GM18520 (cell line): ENCODE measurements around the gene LIG1.
"Not testable (repeated sequence)": the region's sequence is repeated elsewhere in the genome, so short reads cannot be mapped to it uniquely, and the experiment has no call there.

Experiments used
- ATAC-seq: cut with Tn5 transposase; IDR thresholded peaks from one replicate; pipeline ENCODE4 v1.9.1; 2021; ENCODE audit not compliant: unreplicated experiment

The LIG1 gene

DNA sequence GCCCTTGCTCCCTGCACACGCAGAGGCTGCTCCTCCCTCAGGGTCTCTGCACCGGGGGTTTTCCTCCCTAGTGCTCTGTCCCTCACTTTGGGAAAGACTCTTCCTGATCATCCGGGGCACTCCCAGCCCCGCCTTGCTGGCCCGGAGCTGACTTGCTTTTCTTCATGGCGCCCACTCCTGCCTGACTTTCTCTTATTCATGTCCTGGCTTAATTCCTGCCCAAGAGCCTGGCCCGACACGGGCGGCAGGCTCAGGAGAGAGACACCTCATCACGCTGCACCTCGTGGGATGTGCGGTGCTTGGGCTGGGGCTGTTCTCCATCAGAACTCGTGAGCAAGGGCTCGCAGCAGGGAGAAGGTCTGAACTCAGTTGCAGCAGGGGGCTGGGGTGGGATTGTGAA is 47.7 kb downstream of the LIG1 start:
- ATAC-seq, result no peak

DNA sequence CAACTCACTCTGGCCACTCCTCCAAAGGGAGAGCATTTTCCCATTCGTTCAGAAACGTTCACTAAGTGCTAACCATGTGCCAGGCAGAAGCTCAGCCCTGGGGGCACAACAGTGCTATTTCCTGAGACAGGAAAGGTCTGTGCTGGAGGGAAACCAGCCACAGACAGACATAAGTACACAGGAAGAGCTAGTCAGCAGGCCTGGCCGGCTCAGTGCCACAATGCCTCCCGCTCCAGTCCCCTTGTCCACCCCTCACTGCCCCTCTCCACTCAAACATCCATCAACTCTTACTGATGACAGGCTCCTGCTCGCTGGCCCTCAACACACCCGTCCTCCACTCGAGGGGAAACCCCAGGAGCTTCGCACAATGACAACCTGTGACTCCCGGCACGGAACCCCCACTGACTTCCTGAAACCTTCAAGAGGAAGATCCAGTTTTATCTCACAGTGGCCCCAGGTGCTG is 48.2 kb downstream of the LIG1 start:
- ATAC-seq, result no peak

DNA sequence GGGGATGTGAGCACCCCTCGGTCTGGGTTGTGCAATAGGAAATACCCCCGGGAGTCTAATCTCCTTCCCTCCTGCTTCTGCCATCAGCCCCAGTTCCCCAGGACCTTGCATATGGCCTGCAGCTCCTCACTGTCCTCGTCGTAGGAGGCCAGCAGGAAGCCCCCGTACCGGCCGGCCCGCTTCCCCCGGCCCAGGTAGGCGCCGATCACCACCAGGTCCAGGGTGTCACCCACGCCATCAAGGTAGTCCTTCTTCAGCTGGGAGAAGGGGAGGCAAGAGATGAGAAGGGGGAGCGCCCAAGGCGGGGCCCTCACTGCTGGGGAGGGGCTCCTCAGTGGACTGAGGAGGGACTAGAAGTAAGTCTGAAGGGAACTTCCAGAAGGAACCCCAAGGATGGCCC is 49.1 kb downstream of the LIG1 start:
- ATAC-seq, result no peak

DNA sequence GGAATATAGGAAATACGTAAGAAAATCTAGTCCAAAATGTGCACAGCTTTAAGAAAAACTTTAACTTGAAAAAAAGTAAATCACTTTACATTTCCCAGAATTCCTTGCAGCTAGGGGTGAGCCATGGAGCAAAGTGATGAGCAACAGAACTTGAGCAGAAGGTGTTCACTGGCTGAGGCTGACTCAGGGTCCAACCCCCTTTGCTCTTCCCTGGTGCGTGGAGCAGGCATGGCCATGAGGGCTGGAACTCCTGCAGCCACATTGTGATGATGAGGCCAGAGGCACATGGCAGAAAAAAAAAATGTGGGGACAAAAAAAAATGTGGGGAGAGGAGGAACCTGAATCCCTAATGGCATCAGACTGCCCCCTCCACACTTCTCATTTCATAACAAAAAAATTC is 49.6 kb downstream of the LIG1 start:
- no peak for ATAC-seq

DNA sequence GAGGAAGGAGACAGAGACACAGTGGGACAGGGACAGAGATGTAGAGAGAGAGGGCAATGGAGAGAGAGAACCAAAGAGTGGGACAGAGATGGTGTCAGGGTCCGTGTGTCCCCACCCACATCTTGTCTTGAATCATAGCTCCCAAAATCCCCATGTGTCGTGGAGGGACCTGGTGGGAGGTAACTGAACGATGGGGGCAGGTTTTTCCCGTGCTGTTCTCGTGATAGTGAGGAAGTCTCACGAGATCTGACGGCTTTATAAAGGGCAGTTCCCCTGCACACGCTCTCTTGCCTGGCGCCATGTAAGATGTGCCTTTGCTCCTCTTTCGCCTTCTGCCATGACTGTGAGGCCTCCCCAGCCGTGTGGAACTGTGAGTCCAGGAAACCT is 52.0 kb downstream of the LIG1 start:
- ATAC-seq, result no peak

DNA sequence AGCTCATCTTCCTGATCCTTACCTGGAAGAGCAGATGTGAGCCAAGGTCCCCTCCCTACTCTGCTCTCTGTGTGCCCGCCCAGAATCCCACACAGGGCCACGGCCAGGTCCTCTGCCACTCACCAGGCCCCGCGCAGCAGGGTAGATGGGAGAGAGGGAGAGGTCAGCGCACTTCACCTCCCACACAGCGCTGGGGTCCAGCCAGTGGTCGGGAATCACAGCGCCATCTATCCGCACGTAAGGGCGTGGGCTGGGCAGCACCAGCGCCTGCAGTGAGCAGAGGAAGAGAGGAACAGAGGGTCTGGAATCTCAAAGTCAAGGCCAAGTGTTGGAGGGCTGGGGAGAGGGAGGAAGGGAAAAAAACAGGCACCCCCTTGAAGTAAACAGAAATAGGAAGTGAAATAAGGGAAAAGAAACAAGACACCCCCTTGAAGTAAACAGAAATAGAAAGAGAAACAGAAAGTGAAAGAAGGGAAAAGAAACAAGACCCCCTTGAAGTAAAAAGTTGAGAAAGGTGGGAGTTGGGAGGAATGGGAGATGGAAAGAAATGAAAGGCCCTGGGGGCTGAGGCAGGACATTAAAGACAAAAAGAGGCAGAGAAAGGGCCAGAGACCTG is 52.5 kb downstream of the LIG1 start:
- ATAC-seq, result no peak

DNA sequence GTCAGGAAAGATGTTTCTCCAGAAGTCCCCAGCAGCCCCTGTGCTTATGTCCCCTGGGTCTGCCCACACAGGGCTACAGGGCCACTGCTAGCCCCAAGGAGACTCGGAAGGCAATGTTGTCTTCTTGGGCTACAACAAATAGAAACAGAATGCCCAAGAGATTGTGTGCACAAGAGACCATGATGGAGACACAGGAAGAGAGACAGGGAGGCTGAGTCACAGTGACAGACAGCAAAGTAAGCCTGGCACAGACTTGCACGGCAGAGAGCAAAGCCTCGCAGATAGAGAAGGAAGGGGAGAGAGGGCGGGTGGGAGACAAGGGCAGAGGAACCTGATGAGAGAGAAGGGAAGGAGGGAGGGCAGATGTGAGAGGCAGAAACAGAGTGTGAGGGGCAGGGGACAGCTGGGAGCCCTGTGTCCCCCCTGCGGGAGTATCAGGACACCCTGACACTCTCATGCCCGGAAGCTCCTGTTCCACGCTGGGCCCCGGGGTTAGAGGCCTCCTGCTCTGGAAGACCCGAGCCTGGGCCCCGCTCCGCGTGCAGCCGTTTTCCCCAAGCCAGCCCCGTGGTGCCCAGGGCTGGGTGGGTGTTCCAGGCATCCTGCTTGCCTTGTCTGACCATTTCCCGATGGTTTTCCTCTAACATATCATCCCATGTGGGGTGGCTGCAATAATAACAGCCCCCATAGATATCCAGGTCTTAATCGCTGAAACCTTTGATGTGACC is 56.8 kb downstream of the LIG1 start:
- ATAC-seq, result no peak

DNA sequence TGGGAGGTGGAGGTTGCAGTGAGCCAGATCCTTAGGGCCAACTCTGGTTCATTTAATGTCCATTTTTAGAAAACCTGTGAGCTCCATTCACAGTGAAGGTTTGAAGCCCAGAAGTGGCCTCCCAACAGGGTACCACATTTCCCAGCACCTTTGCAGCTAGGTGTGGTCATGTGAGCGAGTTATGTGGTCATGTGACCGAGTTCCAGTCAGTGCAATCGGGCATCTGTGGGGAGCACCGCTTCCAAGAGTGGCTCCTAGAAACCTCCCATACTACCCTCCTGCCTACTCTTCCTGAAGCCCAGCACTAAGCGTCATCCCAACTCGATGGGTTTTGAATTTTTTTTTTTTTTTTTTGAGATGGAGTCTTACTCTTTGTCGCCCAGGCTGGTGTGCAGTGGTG is 58.9 kb downstream of the LIG1 start:
- ATAC-seq, result no peak

DNA sequence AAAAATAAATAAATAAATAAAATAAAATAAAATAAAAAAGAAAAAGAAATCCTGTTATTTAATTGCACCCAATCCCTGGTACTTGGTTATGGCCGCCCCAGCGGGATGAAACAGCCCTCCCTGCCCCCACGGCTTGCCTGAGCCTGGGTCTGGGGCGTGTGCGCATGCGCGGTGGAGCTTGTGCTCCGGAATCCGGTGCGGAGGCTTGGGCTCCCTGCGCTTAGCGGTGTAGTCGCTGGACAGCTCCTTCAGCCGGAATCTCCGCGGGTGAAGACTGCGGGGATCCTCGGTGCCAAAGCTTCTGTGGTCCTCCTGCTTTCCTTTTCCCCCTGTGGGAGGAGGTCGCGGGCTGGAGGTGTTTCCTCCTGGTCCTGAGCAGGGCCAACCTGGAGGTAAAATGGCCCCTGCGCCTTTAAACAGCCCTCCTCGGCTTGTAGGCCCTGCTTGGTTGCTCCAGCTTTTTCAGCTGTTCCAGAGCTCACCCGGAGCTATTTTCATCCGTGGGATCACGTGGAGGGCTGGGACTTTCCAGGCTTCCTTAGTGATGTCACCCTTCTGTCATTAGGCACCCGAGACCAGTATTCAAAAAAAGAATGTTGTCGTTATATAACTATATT is 59.7 kb downstream of the LIG1 start, which contains the start of gene PLA2G4C:
PLA2G4C (minus strand) TSS at position 468 of the 617 bp plus-strand sequence. CDS start 4,288 bp downstream, outside the sequence.
- no peak for ATAC-seq

DNA sequence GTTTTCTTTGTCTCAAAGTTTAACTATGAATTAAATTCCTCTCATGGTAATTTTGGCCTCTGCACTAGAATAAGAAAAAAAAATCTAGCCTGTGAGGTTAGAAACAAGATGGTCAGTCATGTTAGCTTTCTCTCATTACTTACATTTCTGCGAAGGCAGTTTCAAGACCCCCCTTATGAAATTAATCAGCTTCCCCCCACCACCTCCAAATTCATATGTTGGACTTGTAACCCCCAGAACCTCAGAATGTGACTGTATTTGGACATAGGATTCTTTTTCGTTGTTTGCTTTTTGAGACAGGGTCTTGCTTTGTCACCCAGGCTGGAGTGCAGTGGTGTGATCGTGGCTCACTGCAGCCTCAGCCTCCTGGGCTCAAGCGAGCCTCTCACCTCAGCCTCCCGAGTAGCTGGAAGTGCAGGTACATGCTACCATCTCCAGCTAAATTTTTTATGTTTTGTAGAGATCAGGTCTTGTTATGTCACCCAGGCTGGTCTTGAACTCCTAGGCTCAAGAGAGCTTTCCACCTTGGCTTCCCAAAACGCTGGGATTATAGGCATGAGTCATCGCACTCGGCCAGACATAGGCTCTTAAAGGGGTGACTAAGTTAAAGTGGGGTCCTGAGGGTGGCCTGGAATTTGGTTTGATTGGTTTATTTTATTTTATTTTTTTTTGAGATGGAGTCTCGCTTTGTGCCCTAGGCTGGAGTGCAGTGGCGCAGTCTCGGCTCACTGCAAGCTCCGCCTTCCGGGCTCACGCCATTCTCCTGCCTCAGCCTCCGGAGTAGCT is 61.0 kb downstream of the LIG1 start:
- no peak for ATAC-seq

DNA sequence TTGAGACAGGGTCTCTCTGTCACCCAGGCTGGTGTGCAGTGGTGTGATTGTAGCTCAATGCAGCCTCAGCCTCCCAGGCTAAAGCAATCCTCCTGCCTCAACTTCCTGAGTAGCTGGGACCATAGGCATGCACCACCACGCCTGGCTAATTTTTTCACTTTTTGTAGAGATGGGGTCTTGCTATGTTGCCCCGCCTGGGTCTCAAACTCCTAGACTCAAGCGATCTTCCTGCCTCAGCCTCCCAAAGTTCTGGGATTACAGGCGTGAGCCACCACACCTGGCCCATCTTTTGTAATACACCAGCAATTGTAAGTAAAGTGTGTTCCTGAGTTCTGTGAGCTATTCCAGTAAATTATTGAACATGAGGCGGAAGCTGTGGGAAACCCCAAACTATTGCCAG is 66.2 kb downstream of the LIG1 start:
- ATAC-seq, result no peak

DNA sequence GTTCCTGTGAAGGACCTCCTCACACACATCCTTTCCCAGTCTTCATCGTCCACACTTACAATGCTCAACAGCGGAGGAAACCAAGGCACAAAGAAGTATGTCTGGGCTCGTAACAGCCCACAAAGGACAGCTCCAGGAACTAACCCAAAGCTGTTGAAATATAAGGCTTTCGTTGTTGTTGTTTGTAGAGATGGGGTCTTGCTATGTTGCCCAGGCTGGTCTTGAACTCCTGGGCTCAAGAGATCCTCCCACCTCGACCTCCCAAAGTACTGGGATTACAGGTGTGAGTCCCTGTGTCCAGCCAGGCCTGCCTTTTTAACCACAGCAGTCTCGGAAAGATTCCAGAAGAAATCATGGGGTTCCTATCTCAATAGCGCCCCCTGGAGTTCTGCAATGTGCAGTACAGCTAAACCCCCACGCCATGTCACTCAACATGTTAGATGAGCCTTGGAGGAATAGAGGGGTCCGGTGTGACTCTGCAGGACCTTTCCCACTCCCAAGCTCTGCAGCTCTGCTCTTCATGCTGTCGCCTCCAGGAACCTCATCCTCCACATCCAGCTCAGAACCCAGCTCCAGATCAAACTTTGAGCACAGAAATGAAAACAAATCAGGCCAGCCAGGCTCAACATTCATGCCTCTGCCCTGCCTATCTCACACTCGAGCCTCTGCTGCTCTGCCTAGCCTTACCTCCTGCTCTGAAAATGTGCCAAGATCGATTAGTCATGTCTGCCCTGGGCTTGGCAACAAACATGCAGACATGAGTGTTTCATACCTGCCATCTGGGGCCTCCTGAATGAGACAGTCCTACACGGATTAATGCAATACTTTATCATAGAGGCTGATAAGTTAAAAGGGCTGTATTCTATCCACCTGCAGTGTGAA is 67.0 kb downstream of the LIG1 start:
- no peak for ATAC-seq

DNA sequence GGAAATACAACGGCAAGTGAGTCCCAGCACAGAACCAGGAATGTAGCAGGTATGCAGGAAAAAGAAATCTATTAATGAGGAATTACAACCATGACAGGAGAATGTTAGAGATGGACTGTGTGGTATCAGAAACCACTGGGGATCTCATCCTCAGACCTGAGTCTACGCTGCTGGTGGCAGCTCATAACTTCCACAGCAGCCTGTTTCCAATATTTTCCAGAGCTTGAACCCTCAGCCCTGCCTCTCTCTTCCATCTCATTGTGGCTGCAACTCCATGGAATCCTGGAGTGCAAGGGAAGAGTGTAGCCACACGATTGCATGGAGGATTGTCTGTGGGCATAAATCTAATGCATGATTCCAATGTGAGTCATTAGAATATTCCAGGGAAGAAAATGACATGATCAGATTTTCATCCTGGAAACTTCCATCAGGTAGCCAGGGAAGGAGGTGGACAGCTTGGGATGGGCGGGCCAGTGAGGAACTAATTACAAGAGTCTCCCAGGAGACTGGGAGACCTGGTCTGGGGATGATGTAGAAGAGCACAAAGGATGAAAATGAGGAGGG is 74.5 kb downstream of the LIG1 start:
- ATAC-seq, result no peak

DNA sequence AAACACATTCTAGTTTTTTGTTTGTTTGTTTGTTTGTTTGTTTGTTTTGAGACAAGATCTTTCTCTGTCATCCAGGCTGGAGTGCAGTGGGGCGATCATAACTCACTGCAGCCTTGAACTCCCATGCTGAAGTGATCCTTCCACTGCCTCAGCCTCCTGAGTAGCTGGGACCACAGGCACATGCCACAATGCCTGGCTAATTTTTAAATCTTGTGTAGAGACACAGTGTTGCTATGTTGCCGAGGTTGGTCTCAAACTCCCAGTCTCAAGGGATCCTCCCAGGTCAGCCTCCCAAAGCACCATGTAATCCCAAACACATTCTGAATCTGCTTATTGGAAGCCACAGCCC is 75.3 kb downstream of the LIG1 start:
- ATAC-seq, result no peak

DNA sequence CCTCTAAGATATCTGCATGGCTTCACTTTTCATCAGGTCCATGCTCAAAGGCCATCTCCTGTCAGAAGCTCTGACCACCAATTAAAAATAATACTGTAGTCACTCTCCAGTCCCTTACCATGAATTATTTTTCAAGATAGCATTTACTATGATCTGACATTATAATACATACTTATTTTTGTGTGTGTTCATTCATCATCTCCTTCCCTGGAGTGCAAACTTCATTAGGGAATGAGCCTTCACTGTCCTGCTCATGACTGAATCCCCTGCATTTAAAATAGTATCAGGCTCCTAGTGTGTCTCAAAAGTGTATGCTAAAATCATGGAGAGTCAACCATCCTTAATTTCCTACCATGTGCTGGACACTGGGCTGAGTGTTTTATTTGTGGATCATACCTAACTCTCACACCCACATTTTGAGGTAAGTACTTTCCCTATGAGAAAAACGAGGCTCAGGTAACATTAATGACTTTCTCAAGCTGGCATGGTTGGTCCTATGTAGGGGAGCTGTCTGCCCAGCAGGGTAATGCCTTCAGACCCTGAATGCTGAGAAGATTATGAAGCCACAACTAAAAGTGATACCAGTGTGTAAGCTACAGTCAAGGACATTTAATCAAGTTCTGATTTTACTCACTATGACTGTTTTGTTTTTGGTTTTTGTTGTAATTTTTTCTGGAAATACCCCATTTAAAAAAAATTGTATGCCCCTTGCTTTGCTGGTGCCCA is 75.9 kb downstream of the LIG1 start:
- ATAC-seq, result no peak

DNA sequence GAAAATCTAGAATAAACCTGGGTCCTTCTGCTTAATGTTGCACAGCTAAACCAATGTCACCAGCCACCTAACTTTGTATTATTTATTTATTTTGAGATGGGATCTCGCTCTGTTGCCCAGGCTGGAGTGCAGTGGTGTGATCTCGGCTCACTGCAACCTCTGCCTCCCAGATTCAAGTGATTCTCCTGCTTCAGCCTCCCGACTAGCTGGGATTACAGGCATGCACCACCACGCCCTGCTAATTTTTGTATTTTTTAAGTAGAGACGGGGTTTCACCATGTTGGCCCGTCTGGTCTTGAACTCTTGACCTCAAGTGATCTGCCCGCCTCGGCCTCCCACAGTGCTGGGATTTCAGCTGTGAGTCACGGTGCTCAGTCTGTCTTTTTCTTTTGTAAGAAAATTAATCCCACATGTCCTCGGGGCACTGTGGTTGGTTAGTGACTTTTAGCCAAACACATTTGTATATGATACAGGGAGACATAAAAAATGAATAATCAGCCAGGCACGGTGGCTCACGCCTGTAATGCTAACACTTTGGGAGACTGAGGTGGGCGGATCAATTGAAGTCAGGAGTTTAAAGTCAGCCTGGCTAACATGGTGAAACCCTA is 78.9 kb downstream of the LIG1 start:
- ATAC-seq, result not testable (repeated sequence)

DNA sequence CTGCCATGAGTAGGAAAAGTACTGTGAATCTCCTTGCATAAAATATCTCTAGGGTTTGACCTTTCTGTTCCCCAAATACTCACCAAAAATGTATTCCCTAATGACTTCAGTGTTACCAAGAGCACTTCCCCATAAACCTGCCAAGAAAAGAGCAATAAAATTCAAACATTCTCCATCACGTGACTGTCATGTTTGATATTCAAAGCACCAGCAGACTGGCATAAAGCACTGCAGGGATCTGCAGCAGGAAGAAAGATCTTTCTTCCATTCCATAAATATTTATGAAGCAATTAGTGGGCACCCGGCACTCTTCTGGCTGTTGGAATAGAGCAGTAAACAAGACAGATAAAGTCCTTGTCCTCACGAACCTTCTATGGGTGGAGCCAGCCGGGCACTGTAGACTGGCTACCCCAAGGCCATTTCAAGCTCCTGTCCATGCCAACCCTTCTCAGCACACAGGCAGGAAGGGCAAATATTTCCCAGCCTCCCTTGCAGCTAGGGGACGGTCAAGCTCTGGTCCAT is 79.8 kb downstream of the LIG1 start:
- no peak for ATAC-seq

DNA sequence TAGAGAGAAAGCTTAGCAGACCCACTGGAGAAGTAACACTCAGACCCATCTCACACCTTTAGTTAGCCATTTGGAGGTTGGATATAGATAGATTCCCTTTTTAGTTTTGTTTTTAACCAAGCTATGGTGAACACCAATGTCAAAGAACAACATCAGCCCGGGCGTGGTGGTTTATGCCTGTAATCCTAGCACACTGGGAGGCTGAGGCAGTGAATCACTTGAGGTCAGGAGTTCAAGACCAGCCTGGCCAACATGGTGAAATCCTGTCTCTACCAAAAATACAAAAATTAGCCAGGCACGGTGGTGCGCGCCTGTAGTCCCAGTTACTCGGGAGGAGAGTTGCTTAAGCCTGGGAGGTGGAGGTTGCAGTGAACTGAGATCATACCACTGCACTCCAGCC is 81.2 kb downstream of the LIG1 start:
- not testable (repeated sequence) for ATAC-seq
